ENCODE measurements around the gene POMZP3.
"Not testable (repeated sequence)": the region's sequence is repeated elsewhere in the genome, so short reads cannot be mapped to it uniquely, and the experiment has no call there.

The POMZP3 gene

GRCh38 chr7:76626989-76627642, at the start of gene POMZP3:
TSS of gene POMZP3 (minus strand) at chr7:76627279. CDS start at chr7:76626064, 1,215 bp downstream.
- H3K4me1 ChIP-seq (ENCODE audit: control insufficient read depth in 2 of 2, insufficient read depth in 2 of 2, low read length in 2 of 2); H3K9me3 ChIP-seq (ENCODE audit: control insufficient read depth in 2 of 2, low read length in 2 of 2); H3K27me3 ChIP-seq (ENCODE audit: control insufficient read depth in 2 of 2, insufficient read depth in 2 of 2, low read length in 2 of 2); H3K36me3 ChIP-seq (ENCODE audit: control insufficient read depth in 2 of 2, insufficient read depth in 2 of 2, low read length in 2 of 2): not testable (repeated sequence)
- peak within 1 kb of the TSS; percentile 66 to 78 for H3K4me3 ChIP-seq (ENCODE audit: low read length in 2 of 2)
- peak within 1 kb of the TSS; percentile 65 to 68 for H3K27ac ChIP-seq (ENCODE audit: low read depth in 2 of 2, low read length in 2 of 2)
- H3K9ac ChIP-seq (ENCODE audit: low read depth in 1 of 2, low read length in 2 of 2) = peak within 1 kb of the TSS; percentile 71 to 77

- H3K27me3 ChIP-seq (ENCODE audit: control insufficient read depth in 2 of 2, insufficient read depth in 2 of 2, low read length in 2 of 2); H3K36me3 ChIP-seq (ENCODE audit: control insufficient read depth in 2 of 2, insufficient read depth in 2 of 2, low read length in 2 of 2); H3K4me3 ChIP-seq (ENCODE audit: low read length in 2 of 2); H3K9me3 ChIP-seq (ENCODE audit: control insufficient read depth in 2 of 2, low read length in 2 of 2); H3K4me1 ChIP-seq (ENCODE audit: control insufficient read depth in 2 of 2, insufficient read depth in 2 of 2, low read length in 2 of 2); H3K27ac ChIP-seq (ENCODE audit: low read depth in 2 of 2, low read length in 2 of 2); H3K9ac ChIP-seq (ENCODE audit: low read depth in 1 of 2, low read length in 2 of 2): not testable (repeated sequence)
Measured at GRCh38 chr7:76675783-76676182, 48.7 kb upstream of the POMZP3 start.

DNA sequence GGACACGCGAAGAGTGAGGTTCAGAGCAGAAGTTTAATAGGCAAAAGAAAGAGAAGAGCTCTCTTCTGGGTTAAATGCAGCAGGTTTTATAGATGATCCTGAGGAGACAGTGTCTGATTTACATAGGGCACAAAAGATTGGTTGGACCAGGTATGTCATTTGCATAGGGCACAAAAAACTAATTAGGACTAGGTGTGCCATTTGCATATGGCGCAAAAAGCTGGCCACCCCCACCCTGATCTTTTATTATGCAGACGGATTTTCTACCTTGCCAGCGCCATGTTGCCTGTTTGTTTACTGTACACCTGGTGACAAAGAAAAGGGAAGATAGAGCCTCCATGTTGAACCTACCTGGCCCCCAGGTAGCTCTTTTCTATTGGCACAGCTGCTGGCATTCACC, 46.3 kb upstream of the POMZP3 start:
- H3K36me3 ChIP-seq (ENCODE audit: control insufficient read depth in 2 of 2, insufficient read depth in 2 of 2, low read length in 2 of 2); H3K27me3 ChIP-seq (ENCODE audit: control insufficient read depth in 2 of 2, insufficient read depth in 2 of 2, low read length in 2 of 2); H3K4me3 ChIP-seq (ENCODE audit: low read length in 2 of 2); H3K9me3 ChIP-seq (ENCODE audit: control insufficient read depth in 2 of 2, low read length in 2 of 2); H3K9ac ChIP-seq (ENCODE audit: low read depth in 1 of 2, low read length in 2 of 2); H3K27ac ChIP-seq (ENCODE audit: low read depth in 2 of 2, low read length in 2 of 2); H3K4me1 ChIP-seq (ENCODE audit: control insufficient read depth in 2 of 2, insufficient read depth in 2 of 2, low read length in 2 of 2): not testable (repeated sequence)

GRCh38 chr7:76659212-76659611, 32.1 kb upstream of the POMZP3 start:
- not testable (repeated sequence) for H3K27ac ChIP-seq (ENCODE audit: low read depth in 2 of 2, low read length in 2 of 2); H3K36me3 ChIP-seq (ENCODE audit: control insufficient read depth in 2 of 2, insufficient read depth in 2 of 2, low read length in 2 of 2); H3K27me3 ChIP-seq (ENCODE audit: control insufficient read depth in 2 of 2, insufficient read depth in 2 of 2, low read length in 2 of 2); H3K4me3 ChIP-seq (ENCODE audit: low read length in 2 of 2); H3K4me1 ChIP-seq (ENCODE audit: control insufficient read depth in 2 of 2, insufficient read depth in 2 of 2, low read length in 2 of 2); H3K9ac ChIP-seq (ENCODE audit: low read depth in 1 of 2, low read length in 2 of 2); H3K9me3 ChIP-seq (ENCODE audit: control insufficient read depth in 2 of 2, low read length in 2 of 2)

DNA sequence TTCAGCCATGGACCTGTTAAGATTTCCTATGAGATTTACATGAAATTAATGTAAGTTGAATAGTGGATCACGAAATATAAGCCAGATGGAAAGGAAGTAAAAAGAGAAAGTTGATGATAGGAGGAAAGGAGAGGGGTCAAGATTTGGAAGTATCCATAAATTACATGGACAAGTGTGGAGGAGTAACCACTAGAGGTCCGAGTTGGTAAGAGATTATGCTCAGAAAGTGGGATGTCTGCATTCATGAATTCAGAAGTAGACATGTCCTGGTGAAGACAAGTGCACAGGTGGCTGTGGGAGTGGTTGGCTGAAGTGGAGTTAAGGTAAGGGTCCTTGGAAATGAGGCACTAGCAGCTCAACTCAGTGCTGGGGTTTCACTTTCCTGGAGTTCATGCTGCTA, 29.3 kb upstream of the POMZP3 start:
- not testable (repeated sequence) for H3K36me3 ChIP-seq (ENCODE audit: control insufficient read depth in 2 of 2, insufficient read depth in 2 of 2, low read length in 2 of 2); H3K4me1 ChIP-seq (ENCODE audit: control insufficient read depth in 2 of 2, insufficient read depth in 2 of 2, low read length in 2 of 2); H3K27me3 ChIP-seq (ENCODE audit: control insufficient read depth in 2 of 2, insufficient read depth in 2 of 2, low read length in 2 of 2)

DNA sequence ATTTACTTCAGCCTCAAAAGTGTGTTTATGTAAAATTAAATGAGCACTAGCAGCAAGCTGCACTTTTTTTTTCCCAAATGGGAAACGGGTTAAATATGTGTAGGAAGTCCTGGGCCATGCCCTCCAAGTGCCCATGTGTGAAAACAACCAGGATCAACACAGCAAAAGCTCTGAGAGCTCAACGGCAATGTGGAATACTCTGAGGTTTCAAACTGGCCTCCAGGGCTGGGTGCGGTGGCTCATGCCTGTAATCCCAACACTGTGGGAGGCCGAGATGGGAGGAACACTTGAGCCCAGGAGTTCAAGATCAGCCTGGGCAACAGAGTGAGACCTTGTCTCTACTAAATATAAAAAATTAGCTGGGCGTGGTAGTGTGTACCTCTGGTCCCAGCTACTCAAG, 15.5 kb upstream of the POMZP3 start:
- H3K36me3 ChIP-seq (ENCODE audit: control insufficient read depth in 2 of 2, insufficient read depth in 2 of 2, low read length in 2 of 2); H3K9ac ChIP-seq (ENCODE audit: low read depth in 1 of 2, low read length in 2 of 2); H3K4me1 ChIP-seq (ENCODE audit: control insufficient read depth in 2 of 2, insufficient read depth in 2 of 2, low read length in 2 of 2); H3K4me3 ChIP-seq (ENCODE audit: low read length in 2 of 2); H3K27ac ChIP-seq (ENCODE audit: low read depth in 2 of 2, low read length in 2 of 2); H3K27me3 ChIP-seq (ENCODE audit: control insufficient read depth in 2 of 2, insufficient read depth in 2 of 2, low read length in 2 of 2); H3K9me3 ChIP-seq (ENCODE audit: control insufficient read depth in 2 of 2, low read length in 2 of 2): not testable (repeated sequence)

More for the DNA sequence above, 29.3 kb upstream of the POMZP3 start:
- not testable (repeated sequence) for H3K9ac ChIP-seq (ENCODE audit: low read depth in 1 of 2, low read length in 2 of 2); H3K27ac ChIP-seq (ENCODE audit: low read depth in 2 of 2, low read length in 2 of 2); H3K9me3 ChIP-seq (ENCODE audit: control insufficient read depth in 2 of 2, low read length in 2 of 2); H3K4me3 ChIP-seq (ENCODE audit: low read length in 2 of 2)

GRCh38 chr7:76637061-76637691, 10.1 kb upstream of the POMZP3 start:
- not testable (repeated sequence) for H3K4me1 ChIP-seq (ENCODE audit: control insufficient read depth in 2 of 2, insufficient read depth in 2 of 2, low read length in 2 of 2); H3K27me3 ChIP-seq (ENCODE audit: control insufficient read depth in 2 of 2, insufficient read depth in 2 of 2, low read length in 2 of 2); H3K27ac ChIP-seq (ENCODE audit: low read depth in 2 of 2, low read length in 2 of 2); H3K9me3 ChIP-seq (ENCODE audit: control insufficient read depth in 2 of 2, low read length in 2 of 2); H3K36me3 ChIP-seq (ENCODE audit: control insufficient read depth in 2 of 2, insufficient read depth in 2 of 2, low read length in 2 of 2); H3K9ac ChIP-seq (ENCODE audit: low read depth in 1 of 2, low read length in 2 of 2); H3K4me3 ChIP-seq (ENCODE audit: low read length in 2 of 2)

DNA sequence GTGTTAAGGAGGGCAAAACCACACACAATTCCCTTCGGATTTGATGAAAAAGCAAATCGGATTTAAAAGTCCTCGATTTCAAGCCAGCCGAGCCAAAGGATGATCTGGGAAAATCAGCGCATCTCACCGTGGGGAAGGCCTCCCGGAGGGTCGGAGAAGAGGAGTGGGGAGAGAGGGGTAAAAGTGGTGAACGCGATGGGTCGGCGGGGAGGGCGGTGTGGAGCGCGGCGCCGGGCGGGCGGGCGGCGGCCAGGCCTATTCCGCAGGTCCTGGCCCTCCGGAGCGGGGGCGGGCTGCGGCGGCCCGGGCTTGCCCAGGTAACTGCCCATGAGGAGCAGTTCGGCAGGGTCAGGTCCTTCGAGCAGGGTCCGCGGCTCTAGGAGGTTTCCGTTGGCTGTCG, 498 bp downstream of the POMZP3 start:
- H3K27me3 ChIP-seq (ENCODE audit: control insufficient read depth in 2 of 2, insufficient read depth in 2 of 2, low read length in 2 of 2); H3K9me3 ChIP-seq (ENCODE audit: control insufficient read depth in 2 of 2, low read length in 2 of 2); H3K4me1 ChIP-seq (ENCODE audit: control insufficient read depth in 2 of 2, insufficient read depth in 2 of 2, low read length in 2 of 2); H3K36me3 ChIP-seq (ENCODE audit: control insufficient read depth in 2 of 2, insufficient read depth in 2 of 2, low read length in 2 of 2): not testable (repeated sequence)
- Histone ChIP-seq H3K4me3 (ENCODE audit: low read length in 2 of 2) (peak overlapping the region; percentile 48 to 67), H3K9ac (ENCODE audit: low read depth in 1 of 2, low read length in 2 of 2) (peak overlapping the region; percentile 44 to 65), H3K27ac (ENCODE audit: low read depth in 2 of 2, low read length in 2 of 2) (peak overlapping the region; percentile 16 to 42)

- not testable (repeated sequence) for H3K9ac ChIP-seq (ENCODE audit: low read depth in 1 of 2, low read length in 2 of 2); H3K36me3 ChIP-seq (ENCODE audit: control insufficient read depth in 2 of 2, insufficient read depth in 2 of 2, low read length in 2 of 2); H3K27ac ChIP-seq (ENCODE audit: low read depth in 2 of 2, low read length in 2 of 2); H3K27me3 ChIP-seq (ENCODE audit: control insufficient read depth in 2 of 2, insufficient read depth in 2 of 2, low read length in 2 of 2); H3K4me3 ChIP-seq (ENCODE audit: low read length in 2 of 2); H3K4me1 ChIP-seq (ENCODE audit: control insufficient read depth in 2 of 2, insufficient read depth in 2 of 2, low read length in 2 of 2); H3K9me3 ChIP-seq (ENCODE audit: control insufficient read depth in 2 of 2, low read length in 2 of 2)
Measured at GRCh38 chr7:76619439-76620190, 7.5 kb downstream of the POMZP3 start.

- H3K4me1 ChIP-seq (ENCODE audit: control insufficient read depth in 2 of 2, insufficient read depth in 2 of 2, low read length in 2 of 2); H3K36me3 ChIP-seq (ENCODE audit: control insufficient read depth in 2 of 2, insufficient read depth in 2 of 2, low read length in 2 of 2); H3K27ac ChIP-seq (ENCODE audit: low read depth in 2 of 2, low read length in 2 of 2); H3K27me3 ChIP-seq (ENCODE audit: control insufficient read depth in 2 of 2, insufficient read depth in 2 of 2, low read length in 2 of 2); H3K9me3 ChIP-seq (ENCODE audit: control insufficient read depth in 2 of 2, low read length in 2 of 2); H3K4me3 ChIP-seq (ENCODE audit: low read length in 2 of 2); H3K9ac ChIP-seq (ENCODE audit: low read depth in 1 of 2, low read length in 2 of 2): not testable (repeated sequence)
Measured at GRCh38 chr7:76613783-76614182, 13.3 kb downstream of the POMZP3 start.
